UCSD-AML1 (cell line): ENCODE data around the gene ZNF654.
A peak's percentile ranks its signal among the peaks of the same experiment; 100 is the strongest.
"Not testable (repeated sequence)": the region's sequence is repeated elsewhere in the genome, so short reads cannot be mapped to it uniquely, and the experiment has no call there.

Experiments
- DNase-seq: peaks from one replicate; lab custom pipeline; 2025; ENCODE audit not compliant: unreplicated experiment; lab: John Stamatoyannopoulos, UW

Gene ZNF654

DNA sequence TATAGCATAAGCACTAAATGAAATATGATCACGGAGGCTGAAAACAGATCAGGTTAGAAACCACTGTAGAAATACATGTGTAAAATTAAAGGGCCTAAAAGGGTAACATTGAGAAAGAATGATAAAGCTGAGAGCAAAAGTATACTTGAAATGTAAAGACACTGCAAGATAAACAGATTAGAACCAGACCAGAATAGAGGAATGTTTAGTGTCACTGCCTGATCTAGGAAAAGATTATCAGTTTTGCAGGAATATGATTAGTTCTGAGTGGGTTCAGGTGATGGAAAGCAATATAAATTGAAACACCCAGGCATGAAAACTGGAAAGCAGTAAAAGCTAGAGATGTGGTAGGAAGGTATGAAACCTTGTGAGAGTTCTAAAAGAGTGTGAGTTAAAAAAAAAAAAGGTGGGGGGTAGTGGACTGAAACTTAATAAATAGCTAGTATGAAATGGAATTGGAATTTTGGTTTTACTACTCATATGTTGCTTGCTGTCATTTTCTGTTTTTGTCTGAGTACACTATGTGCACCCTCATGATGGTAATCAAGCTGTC, 74.7 kb downstream of the ZNF654 start:
- no peak for DNase-seq

- no peak for DNase-seq
Observed at GRCh38 chr3:88137836-88138235, 78.8 kb downstream of the ZNF654 start.

DNA sequence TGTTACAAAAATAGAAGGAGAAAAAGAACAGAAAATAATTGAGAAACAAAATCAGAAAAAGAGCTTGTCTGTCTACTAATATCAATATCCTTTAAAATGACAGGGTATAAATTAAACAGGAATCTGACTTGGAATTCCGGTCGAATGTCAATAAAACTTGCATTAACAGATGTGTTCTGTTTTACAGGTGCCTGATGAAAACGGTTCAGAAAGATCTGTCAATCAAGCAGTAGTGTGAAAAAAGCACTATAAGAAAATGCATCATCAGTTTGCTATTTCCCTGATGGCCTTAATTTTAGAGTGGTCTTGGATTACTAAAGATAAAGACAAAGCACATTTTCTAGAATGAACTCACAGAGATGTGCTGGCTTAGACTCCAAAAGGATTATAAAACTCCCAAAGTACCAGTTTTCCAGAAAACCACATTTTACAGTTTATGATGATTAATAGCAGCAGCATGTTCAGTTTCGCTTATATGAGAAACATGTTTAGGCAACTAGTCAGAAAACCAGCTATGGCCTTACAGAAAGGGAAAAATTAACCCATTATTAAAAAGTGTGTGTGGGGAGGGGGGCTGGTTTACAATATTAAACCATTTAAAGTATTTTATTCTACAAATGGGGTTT, 82.5 kb downstream of the ZNF654 start:
- no peak for DNase-seq

GRCh38 chr3:88142094-88142624, 83.1 kb downstream of the ZNF654 start:
- no peak for DNase-seq

GRCh38 chr3:88147261-88147660, 88.2 kb downstream of the ZNF654 start:
- DNase-seq: no peak

DNA sequence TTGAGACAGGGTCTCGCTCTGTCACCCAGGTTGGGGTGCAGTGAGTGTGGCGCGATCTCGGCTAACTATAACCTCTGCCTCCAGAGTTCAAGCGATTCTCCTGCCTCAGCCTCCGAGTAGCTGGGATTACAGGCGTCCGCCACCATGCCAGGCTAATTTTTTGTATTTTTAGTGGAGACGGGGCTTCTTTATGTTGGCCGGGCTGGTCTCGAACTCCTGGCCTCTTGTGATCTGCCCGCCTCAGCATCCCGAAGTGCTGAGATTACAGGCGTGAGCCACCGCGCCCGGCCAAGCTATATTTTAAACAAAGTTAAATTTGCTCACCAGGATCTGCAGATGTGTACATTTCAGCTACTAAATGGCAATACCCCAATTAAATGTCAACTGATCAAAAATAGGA, 89.6 kb downstream of the ZNF654 start:
- DNase-seq: no peak

- no peak for DNase-seq
Observed at GRCh38 chr3:88149101-88149508, 90.0 kb downstream of the ZNF654 start.

DNA sequence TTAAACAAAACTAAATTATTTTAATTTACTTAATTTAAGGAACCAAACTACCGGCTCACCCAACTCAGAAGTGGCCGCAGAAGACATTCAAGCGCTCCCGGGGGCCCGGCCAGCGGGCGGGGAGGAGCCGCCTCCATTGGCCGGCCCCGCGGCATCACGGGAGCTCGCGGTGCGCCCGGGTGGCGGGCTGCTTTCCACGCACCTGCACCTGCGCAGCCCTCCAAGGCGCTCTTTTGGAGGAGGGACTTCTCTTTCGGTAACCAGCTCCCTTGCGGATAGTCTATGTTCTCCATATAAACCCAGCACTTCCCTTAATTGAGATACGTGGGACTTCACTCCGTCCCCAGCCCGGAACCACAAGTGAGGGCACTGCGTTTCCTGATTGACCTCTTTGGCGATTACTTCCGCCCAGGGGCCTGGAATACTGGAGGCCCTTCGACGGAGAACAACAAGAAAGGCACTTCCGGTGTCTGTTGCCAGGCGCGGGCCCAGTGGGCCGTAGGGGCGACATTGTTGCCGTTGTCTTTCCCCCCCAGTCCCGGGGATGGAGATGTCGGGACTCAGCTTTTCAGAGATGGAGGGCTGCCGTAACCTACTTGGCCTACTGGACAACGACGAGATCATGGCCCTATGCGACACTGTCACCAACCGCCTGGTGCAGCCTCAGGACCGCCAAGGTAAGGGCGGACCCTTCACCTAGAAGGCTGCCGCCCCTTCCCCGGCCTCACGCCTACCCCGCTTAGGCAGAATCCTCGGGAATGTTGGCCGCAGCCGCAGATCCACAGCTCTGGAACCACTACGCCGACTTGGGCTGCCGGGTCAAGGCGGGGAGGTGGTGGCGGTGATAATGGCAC, 90.7 kb downstream of the ZNF654 start, which contains the start of gene C3orf38:
Gene C3orf38 (plus strand): TSS at position 451 of the 854 bp plus-strand sequence. CDS start 94 bp downstream, at position 545.
- DNase-seq: peak; percentile 87

DNA sequence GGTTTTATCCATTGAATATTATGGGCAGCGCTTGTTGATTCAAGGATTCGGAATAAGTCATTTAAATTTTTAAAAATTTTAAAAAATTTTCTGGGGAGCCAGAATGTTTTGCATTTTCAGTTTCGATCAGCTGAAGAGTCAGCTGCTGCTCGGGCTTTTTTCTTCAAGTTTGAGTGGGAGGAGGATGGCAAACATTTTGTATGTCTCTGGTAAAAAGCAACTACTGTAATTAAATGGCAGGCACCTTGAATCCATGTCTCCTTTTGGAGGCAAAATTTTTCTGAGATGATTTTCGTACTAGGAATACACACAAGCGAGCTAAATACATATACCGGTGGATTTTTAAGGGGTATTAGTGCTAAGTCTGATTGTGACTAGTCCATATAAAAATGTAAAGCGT, 91.3 kb downstream of the ZNF654 start:
- DNase-seq: no peak

DNA sequence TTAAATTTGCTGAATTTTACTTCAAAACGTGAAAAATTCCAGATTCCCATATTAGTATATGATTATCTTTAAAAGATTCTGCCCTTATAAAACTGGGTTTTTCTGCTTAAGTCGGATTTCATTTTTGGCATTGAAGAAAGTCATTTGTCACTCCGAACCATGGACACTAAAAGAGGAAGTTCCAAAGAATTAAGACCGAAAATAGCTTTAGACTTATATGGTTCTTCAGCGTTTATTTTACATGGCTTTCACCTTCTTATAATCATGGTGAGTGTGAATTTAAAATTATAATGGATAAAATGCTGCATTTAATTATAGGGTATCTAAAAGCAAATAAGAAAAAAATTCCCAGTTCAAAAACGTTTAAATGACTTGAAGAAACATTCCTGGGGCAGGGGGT, 91.8 kb downstream of the ZNF654 start:
- no peak for DNase-seq

DNA sequence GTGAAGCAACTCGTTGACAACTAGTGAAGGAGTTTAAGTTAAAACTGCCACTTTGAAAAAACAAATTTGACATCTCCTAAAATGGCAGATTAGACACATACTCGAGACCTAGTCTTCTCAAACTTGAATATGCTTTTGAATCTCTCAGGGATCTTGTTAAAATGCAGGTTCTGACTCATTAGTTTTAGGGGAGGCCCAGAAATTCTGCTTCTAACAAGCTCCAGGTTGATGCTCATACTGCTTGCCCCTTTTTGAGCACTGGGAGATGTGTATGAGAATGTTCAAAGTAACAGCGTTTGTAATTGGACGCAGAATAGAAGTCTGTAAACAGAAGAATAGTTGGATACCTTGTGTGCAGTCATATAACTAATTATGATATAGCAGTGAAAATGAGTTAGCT, 92.3 kb downstream of the ZNF654 start:
- no peak for DNase-seq

DNA sequence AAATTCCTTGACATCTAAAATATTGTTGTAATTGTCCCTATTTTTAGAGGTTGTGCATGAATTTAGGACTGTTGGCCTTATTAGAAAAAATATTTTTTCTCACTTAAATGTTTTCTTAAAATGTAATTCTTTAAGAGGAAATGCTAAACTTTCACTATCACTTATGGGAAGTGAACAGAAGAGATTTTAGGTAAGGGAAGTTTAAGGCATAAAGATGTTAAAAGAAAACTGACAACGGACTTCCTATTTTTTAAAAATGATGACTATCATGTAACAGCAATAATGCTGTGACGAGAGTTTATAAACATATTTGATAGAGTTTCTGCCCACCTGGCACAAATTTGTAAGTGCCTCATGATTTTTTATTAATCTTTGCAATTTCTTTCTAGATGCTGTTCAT, 93.8 kb downstream of the ZNF654 start:
- DNase-seq: no peak

GRCh38 chr3:88166419-88166971, 107.4 kb downstream of the ZNF654 start:
- no peak for DNase-seq

DNA sequence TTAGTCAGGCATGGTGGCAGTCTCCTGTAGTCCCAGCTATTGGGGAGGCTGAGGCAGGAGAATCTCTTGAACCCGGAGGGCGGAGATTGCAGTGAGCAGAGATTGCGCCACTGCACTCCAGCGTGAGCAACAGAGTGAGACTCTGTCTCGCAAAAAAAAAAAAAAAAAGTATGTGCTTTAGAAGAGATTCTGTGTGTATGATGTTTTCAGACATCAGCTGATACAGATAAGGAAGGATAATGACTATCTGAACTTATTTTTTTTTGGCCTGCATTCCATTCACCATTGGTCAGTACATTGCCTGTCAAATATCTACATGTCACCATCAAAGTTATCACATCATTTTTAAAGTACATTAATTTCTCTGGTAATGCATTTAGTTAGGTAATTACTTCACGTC, 108.1 kb downstream of the ZNF654 start:
- no peak for DNase-seq

DNA sequence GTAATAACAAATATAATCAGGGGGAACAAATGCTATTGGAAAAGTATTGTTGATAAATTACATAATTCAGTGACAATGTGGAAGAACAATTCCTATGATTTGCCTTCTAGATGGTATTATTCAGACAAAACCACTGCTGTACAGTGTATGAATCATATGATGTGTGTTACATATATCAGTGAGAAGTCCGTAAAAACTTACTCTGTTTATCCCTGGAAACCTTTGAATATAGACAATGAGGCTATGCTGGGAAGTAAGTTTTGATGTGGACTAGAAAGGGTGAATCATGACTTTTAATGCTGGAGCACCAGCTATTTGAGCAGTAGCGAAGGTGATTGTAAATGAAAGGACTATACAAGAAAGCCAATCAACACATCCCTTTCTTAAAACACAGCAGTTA, 108.6 kb downstream of the ZNF654 start:
- no peak for DNase-seq

DNA sequence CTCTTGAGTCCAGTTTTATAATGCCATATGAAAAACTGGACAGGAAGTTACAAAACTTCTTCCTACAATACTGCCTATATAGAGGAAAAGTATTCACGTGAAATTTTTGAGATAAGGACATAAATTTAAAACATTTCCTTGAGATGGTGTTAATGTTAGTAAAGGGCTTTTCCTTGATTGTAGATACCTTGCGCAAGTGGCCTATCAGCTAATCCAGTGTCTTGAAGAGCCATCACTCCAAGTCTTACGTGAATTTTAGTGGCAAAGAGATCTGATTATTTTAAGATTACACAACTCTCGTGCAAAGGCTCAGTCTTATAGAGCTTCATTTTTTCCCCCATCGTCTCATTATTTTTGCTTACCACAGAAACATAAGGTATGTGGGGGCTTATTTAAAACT, 109.1 kb downstream of the ZNF654 start:
- DNase-seq: no peak

DNA sequence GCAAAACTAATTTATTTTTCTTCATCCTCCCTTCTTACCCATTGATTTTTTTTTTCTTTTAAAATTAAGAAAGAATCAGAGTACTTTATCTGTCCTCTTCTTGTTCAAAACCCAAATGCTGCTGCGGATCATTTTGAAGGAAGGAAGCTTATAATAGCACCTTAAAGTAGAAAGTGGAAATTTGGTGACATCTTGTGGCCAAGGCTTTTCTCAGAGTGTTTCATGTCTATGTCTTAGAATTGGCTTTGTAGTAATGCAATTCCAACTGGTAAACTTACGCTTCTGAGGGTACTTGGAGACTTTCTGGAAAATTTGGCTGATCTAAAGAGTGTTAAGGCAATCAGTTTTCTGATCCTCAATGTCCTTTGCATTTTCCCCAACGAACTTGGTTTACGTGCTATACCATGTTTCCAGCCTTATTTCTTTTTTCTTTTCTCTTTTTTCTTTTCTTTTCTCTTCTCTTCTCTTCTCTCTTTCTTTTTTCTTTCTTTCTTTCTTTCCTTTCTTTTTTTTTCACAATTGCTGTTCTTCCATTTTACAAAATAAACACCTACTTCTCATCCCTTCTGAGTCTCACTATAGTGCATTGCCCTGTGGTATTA, 121.4 kb downstream of the ZNF654 start:
- no peak for DNase-seq

DNA sequence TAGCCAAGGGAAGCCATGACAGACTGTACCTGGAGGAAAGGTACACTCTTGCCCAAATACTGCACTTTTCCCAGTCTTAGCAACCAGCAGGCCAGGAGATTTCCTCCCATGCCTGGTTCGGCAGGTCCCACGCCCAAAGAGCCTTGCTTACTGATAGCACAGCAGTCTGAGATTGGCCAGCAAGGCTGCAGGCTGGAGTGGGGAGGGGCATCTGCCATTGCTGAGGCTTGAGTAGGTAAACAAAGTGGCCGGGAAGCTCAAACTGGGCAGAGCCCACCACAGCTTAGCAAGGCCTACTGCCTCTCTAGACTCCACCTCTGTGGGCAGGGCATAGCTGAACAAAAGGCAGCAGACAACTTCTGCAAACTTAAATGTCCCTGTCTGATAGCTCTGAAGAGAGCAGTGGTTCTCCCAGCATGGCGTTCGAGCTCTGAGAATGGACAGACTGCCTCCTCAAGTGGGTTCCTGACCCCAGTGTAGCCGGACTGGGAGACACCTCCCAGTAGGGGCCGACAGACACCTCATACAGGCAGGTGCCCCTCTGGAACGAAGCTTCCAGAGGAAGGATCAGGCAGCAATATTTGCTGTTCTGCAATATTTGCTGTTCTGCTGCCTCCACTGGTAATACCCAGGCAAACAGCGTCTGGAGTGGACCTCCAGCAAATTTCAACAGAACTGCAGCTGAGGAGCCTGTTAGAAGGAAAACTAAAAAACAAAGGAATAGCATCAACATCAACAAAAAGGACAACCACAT, 123.3 kb downstream of the ZNF654 start:
- DNase-seq: not testable (repeated sequence)

DNA sequence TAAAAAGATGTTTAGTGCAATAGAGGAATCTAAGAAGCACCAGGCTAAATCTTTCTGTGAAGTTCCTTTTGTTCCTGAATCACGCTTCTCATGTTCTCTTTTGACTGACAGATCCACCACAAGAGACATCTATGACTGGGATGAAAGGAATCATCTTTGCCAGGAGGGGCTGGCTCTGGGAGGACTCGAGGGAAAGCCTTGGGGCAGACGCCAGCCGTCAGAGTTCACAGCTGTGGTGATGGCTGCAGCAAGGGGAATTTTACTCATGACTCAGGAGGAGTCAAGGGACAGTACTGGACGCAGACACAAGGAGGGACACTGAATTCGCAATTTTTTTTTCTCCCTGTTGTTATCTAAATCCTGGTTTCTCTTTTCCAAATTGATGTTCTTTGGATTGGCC, 129.4 kb downstream of the ZNF654 start:
- no peak for DNase-seq

GRCh38 chr3:88189361-88189810, 130.3 kb downstream of the ZNF654 start:
- DNase-seq: peak; percentile 4
